Measurements from ENCODE around the gene CDPF1.

- TF ChIP-seq CTCF (conservative IDR thresholded peaks at IDR 0.05; ENCODE audit: low read depth, low read length) (no peak), EZH2phosphoT487 (IDR thresholded peaks at IDR 0.05; ENCODE audit: borderline replicate concordance, low read length) (no peak)
These were observed 1.8 kb upstream of the CDPF1 start for GRCh38 chr22:46251816-46252380.
